CD8-positive, alpha-beta memory T cell (primary cell): Measurements from ENCODE around the gene LRRC8D. TPM values are rescaled to one million over a fixed set of nuclear protein-coding genes. Genes with fewer than 3 reads are reported as not detected.
"Not testable (repeated sequence)": the region's sequence is repeated elsewhere in the genome, so short reads cannot be mapped to it uniquely, and the experiment has no call there.

Experiments
- CTCF ChIA-PET: fragments of 350-600 bp; sonication (Branson Sonifier 250); formaldehyde crosslinking; loops from one replicate; lab custom pipeline; 2021; ENCODE audit warnings: antibody characterized with exemption; lab: Charles Lee
- POLR2A ChIA-PET: fragments of 350-600 bp; sonication (Branson Sonifier 250); formaldehyde crosslinking; loops from one replicate; lab custom pipeline; 2021; ENCODE audit warnings: antibody characterized with exemption; lab: Charles Lee
- DNase-seq, 5 donors: peaks; one replicate each; pipeline versions ENCODE4 v3.0.0 to v3.0.0-alpha.2; 2020 to 2022; ENCODE audit warnings: mixed read lengths in 1 of 5
- H3K27ac ChIP-seq: one replicate; pipeline ENCODE4 v1.7.0; 2013; ENCODE audit warnings: low read depth, mild to moderate bottlenecking, low read length, moderate library complexity
- H3K27me3 ChIP-seq: 2 replicates; pipeline ENCODE4 v1.7.0; 2013; ENCODE audit warnings: low read length, mild to moderate bottlenecking; ENCODE audit not compliant: insufficient read depth, poor library complexity, severe bottlenecking
- H3K36me3 ChIP-seq: 2 replicates; pipeline ENCODE4 v1.7.0; 2013; ENCODE audit warnings: mild to moderate bottlenecking, low read length, moderate library complexity; ENCODE audit not compliant: insufficient read depth
- H3K4me1 ChIP-seq: 2 replicates; pipeline ENCODE4 v1.7.0; 2013; ENCODE audit warnings: mild to moderate bottlenecking, low read length, moderate library complexity; ENCODE audit not compliant: insufficient read depth
- H3K4me3 ChIP-seq: 2 replicates; pipeline ENCODE4 v1.7.0; 2013; ENCODE audit warnings: mild to moderate bottlenecking, low read length
- H3K9me3 ChIP-seq: 2 replicates; pipeline ENCODE4 v1.7.0; 2013; ENCODE audit warnings: mild to moderate bottlenecking, low read length
- H3K27ac Mint-ChIP-seq, 8 donors: one replicate each; pipeline ENCODE4 v1.8.0; 2020 to 2021; ENCODE audit warnings: mixed read lengths in 8 of 8, mild to moderate bottlenecking in 6 of 8, inconsistent platforms in 3 of 8, moderate library complexity in 3 of 8
- H3K27me3 Mint-ChIP-seq, 2 donors: one replicate each; pipeline ENCODE4 v1.8.0; 2020 to 2021; ENCODE audit warnings: mixed read lengths in 2 of 2, mild to moderate bottlenecking in 1 of 2, moderate library complexity in 1 of 2
- H3K36me3 Mint-ChIP-seq, 3 donors: one replicate each; pipeline ENCODE4 v1.8.0; 2020 to 2021; ENCODE audit warnings: mixed read lengths in 3 of 3, inconsistent platforms in 1 of 3, mild to moderate bottlenecking in 1 of 3
- H3K4me1 Mint-ChIP-seq, 3 donors: one replicate each; pipeline ENCODE4 v1.8.0; 2020 to 2021; ENCODE audit warnings: mixed read lengths in 3 of 3, inconsistent platforms in 1 of 3, mild to moderate bottlenecking in 1 of 3
- H3K4me3 Mint-ChIP-seq, 7 donors: one replicate each; pipeline ENCODE4 v1.8.0; 2020 to 2021; ENCODE audit warnings: mixed read lengths in 7 of 7, mild to moderate bottlenecking in 6 of 7, moderate library complexity in 4 of 7, inconsistent platforms in 2 of 7
- H3K9me3 Mint-ChIP-seq, 5 donors: one replicate each; pipeline ENCODE4 v1.8.0; 2020 to 2022; ENCODE audit warnings: mixed read lengths in 5 of 5, mild to moderate bottlenecking in 3 of 5, moderate library complexity in 2 of 5, inconsistent platforms in 1 of 5
- polyA plus RNA-seq: library from polyadenylated mRNA; unstranded; fragments of 300-500 nt; fragmentation: Illumina TruSeq; gene quantifications from one replicate; pipeline ENCODE4 v1.2.3, GENCODE V29; 2021
- total RNA-seq, 2 experiments: library from RNA; stranded (reverse); gene quantifications; one replicate each; pipeline ENCODE4 v1.2.3, GENCODE V29; 2021

The LRRC8D gene
- total and polyA plus RNA-seq, 3 experiments from 2014 or later: 39.0 to 56.3 (median 41.9) TPM

GRCh38 chr1:89974696-89975470 is 154.1 kb downstream of the LRRC8D start:
- ChIA-PET POLR2A (no interaction called here), CTCF (no interaction called here)
- Histone ChIP-seq H3K27me3 (no peaks in the 10 kb centered on the region), H3K27ac (peak overlapping the region; percentile 32), H3K36me3 (no peaks in the 10 kb centered on the region), H3K4me3 (no peak overlapping the region), H3K9me3 (no peaks in the 10 kb centered on the region), H3K4me1 (no peaks in the 10 kb centered on the region)
- Mint-ChIP-seq H3K4me3 (no peak overlapping the region), H3K27me3 (peaks cover 5 to 10% of the 10 kb centered on the region in 2 donors), H3K27ac (no peak overlapping the region), H3K4me1 (no peaks in the 10 kb centered on the region), H3K36me3 (no peaks in the 10 kb centered on the region), H3K9me3 (no peaks in the 10 kb centered on the region)
- DNase-seq: no peak

- H3K36me3 ChIP-seq: no peaks in the 10 kb centered on the region
- H3K4me1 Mint-ChIP-seq: no peaks in the 10 kb centered on the region
- no peak overlapping the region for H3K4me3 Mint-ChIP-seq
- peak overlapping the region; percentile 32 for H3K27ac ChIP-seq
- no peaks in the 10 kb centered on the region for H3K36me3 Mint-ChIP-seq
- H3K27ac Mint-ChIP-seq: no peak overlapping the region
- H3K27me3 ChIP-seq: no peaks in the 10 kb centered on the region
- peaks cover 5 to 10% of the 10 kb centered on the region in 2 donors for H3K27me3 Mint-ChIP-seq
- no peak for DNase-seq
- H3K4me3 ChIP-seq: no peak overlapping the region
- ChIA-PET CTCF (interaction anchor here (1.8 kb wide), 1 partner anchor 12 kb away, joined by 5 read pairs; no protein-coding TSS in a partner anchor), POLR2A (no interaction called here)
- H3K9me3 ChIP-seq: no peaks in the 10 kb centered on the region
- H3K4me1 ChIP-seq: no peaks in the 10 kb centered on the region
- H3K9me3 Mint-ChIP-seq: no peaks in the 10 kb centered on the region
Observed at GRCh38 chr1:89975540-89976125, 154.8 kb downstream of the LRRC8D start.

GRCh38 chr1:89978755-89979154 is 157.9 kb downstream of the LRRC8D start:
- Histone ChIP-seq H3K27ac (no peak overlapping the region), H3K4me1 (no peaks in the 10 kb centered on the region), H3K9me3 (no peaks in the 10 kb centered on the region), H3K27me3 (no peaks in the 10 kb centered on the region), H3K36me3 (no peaks in the 10 kb centered on the region), H3K4me3 (no peak overlapping the region)
- ChIA-PET CTCF (no interaction called here), POLR2A (no interaction called here)
- Mint-ChIP-seq H3K4me1 (no peaks in the 10 kb centered on the region), H3K9me3 (no peaks in the 10 kb centered on the region), H3K27me3 (peaks cover 4 to 8% of the 10 kb centered on the region in 2 donors), H3K4me3 (no peak overlapping the region), H3K27ac (no peak overlapping the region), H3K36me3 (no peaks in the 10 kb centered on the region)
- no peak for DNase-seq

GRCh38 chr1:89980605-89981004 is 159.8 kb downstream of the LRRC8D start:
- no peak overlapping the region for H3K27ac Mint-ChIP-seq
- H3K27me3 Mint-ChIP-seq: peaks cover 2 to 4% of the 10 kb centered on the region in 2 donors
- no peaks in the 10 kb centered on the region for H3K4me1 Mint-ChIP-seq
- no peak for DNase-seq
- no peak overlapping the region for H3K4me3 Mint-ChIP-seq
- Histone ChIP-seq H3K27ac (no peak overlapping the region), H3K4me1 (no peaks in the 10 kb centered on the region), H3K4me3 (no peak overlapping the region), H3K27me3 (no peaks in the 10 kb centered on the region), H3K9me3 (no peaks in the 10 kb centered on the region), H3K36me3 (no peaks in the 10 kb centered on the region)
- POLR2A ChIA-PET: no interaction called here
- no peaks in the 10 kb centered on the region for H3K36me3 Mint-ChIP-seq
- no peaks in the 10 kb centered on the region for H3K9me3 Mint-ChIP-seq
- CTCF ChIA-PET: no interaction called here

- POLR2A ChIA-PET, CTCF ChIA-PET, H3K9me3 Mint-ChIP-seq, H3K27me3 ChIP-seq, H3K4me1 ChIP-seq, H3K4me3 Mint-ChIP-seq, H3K27ac Mint-ChIP-seq, H3K4me3 ChIP-seq, H3K9me3 ChIP-seq, DNase-seq, H3K36me3 ChIP-seq, H3K27ac ChIP-seq, H3K36me3 Mint-ChIP-seq, H3K4me1 Mint-ChIP-seq, H3K27me3 Mint-ChIP-seq: not testable (repeated sequence)
Observed at GRCh38 chr1:89982846-89983245, 162.0 kb downstream of the LRRC8D start.

- H3K4me1 Mint-ChIP-seq, H3K9me3 ChIP-seq, POLR2A ChIA-PET, H3K4me1 ChIP-seq, H3K36me3 Mint-ChIP-seq, H3K9me3 Mint-ChIP-seq, H3K27me3 ChIP-seq, H3K4me3 Mint-ChIP-seq, H3K27ac Mint-ChIP-seq, H3K27me3 Mint-ChIP-seq, DNase-seq, H3K27ac ChIP-seq, H3K4me3 ChIP-seq, H3K36me3 ChIP-seq: not testable (repeated sequence)
- CTCF ChIA-PET: interaction anchor here (1.0 to 1.6 kb wide), 4 partner anchors 13 to 355 kb away, joined by 3 to 5 read pairs (median 4); no protein-coding TSS in a partner anchor
Observed at GRCh38 chr1:89984564-89985116, 163.8 kb downstream of the LRRC8D start.

- ChIA-PET CTCF (interaction anchor here (0.7 to 2.1 kb wide), 6 partner anchors 174 to 474 kb away, joined by 3 to 7 read pairs (median 4); no protein-coding TSS in a partner anchor), POLR2A (interaction anchor here (0.7 to 0.8 kb wide), 2 partner anchors 65 to 204 kb away, joined by 5 to 6 read pairs; no protein-coding TSS in a partner anchor)
- Mint-ChIP-seq H3K27me3 (peaks cover 0 to 4% of the 10 kb centered on the region in 2 donors), H3K4me3 (no peak overlapping the region), H3K4me1 (no peaks in the 10 kb centered on the region), H3K27ac (no peak overlapping the region), H3K36me3 (no peaks in the 10 kb centered on the region), H3K9me3 (no peaks in the 10 kb centered on the region)
- no peaks in the 10 kb centered on the region for H3K27me3 ChIP-seq
- no peak for DNase-seq
- no peaks in the 10 kb centered on the region for H3K36me3 ChIP-seq
- H3K4me3 ChIP-seq: no peak overlapping the region
- H3K27ac ChIP-seq: no peak overlapping the region
- no peaks in the 10 kb centered on the region for H3K9me3 ChIP-seq
- H3K4me1 ChIP-seq: no peaks in the 10 kb centered on the region
Observed at GRCh38 chr1:89986020-89986419, 165.2 kb downstream of the LRRC8D start.
